Smooth muscle cell (in vitro differentiated cells): ENCODE results near the gene NRXN2. TPM values are rescaled to one million over a fixed set of nuclear protein-coding genes. Genes with fewer than 3 reads are reported as not detected.

ENCODE experiments used
- DNase-seq: peaks from one replicate; lab custom pipeline; 2025; ENCODE audit not compliant: unreplicated experiment; lab: John Stamatoyannopoulos, UW
- H2AFZ ChIP-seq: fragments of 200-600 bp; sonication (generic); 2 replicates; pipeline ENCODE4 v1.6.0; 2016; ENCODE audit warnings: antibody characterized with exemption, low read depth, mild to moderate bottlenecking
- H3F3A ChIP-seq: fragments of 200-600 bp; sonication (generic); 2 replicates; pipeline ENCODE4 v1.6.0; 2017; ENCODE audit warnings: antibody characterized with exemption, low read depth
- H3K27ac ChIP-seq: fragments of 200-600 bp; sonication (generic); 2 replicates; pipeline ENCODE4 v1.5.1; 2016; ENCODE audit warnings: low read depth, mild to moderate bottlenecking
- H3K27me3 ChIP-seq: fragments of 200-600 bp; sonication (generic); 2 replicates; pipeline ENCODE4 v1.6.1; 2016; ENCODE audit warnings: low read depth, mild to moderate bottlenecking
- H3K36me3 ChIP-seq: fragments of 200-600 bp; sonication (generic); 2 replicates; pipeline ENCODE4 v1.5.1; 2016; ENCODE audit warnings: low read depth
- H3K4me1 ChIP-seq: fragments of 200-600 bp; sonication (generic); 2 replicates; pipeline ENCODE4 v1.5.1; 2016; ENCODE audit warnings: low read depth
- H3K4me2 ChIP-seq: fragments of 200-600 bp; sonication (generic); 2 replicates; pipeline ENCODE4 v1.6.0; 2016; ENCODE audit warnings: mild to moderate bottlenecking
- H3K4me3 ChIP-seq: fragments of 200-600 bp; sonication (generic); 2 replicates; pipeline ENCODE4 v1.5.1; 2016; ENCODE audit warnings: mild to moderate bottlenecking
- H3K79me2 ChIP-seq: fragments of 200-600 bp; sonication (generic); 2 replicates; pipeline ENCODE4 v1.6.0; 2016; ENCODE audit warnings: low read depth, mild to moderate bottlenecking
- H3K9ac ChIP-seq: fragments of 200-600 bp; sonication (generic); 2 replicates; pipeline ENCODE4 v1.6.0; 2016; ENCODE audit warnings: low read depth
- H3K9me3 ChIP-seq: fragments of 200-600 bp; sonication (generic); replicated peaks from 2 replicates; pipeline ENCODE4 v1.5.1; 2016; ENCODE audit warnings: low read depth
- H4K20me1 ChIP-seq: fragments of 200-600 bp; sonication (generic); 2 replicates; pipeline ENCODE4 v1.6.0; 2016; ENCODE audit warnings: low read depth
- WGBS: methylation state at CpG from one replicate; pipeline ENCODE4 v1.1.7; 2016; ENCODE audit warnings: low lambda C conversion rate; 5-methylcytosine and 5-hydroxymethylcytosine counted together
- polyA plus RNA-seq: library from polyadenylated mRNA; unstranded; fragments of >200 nt; fragmentation: Nextera tagmentation; extraction: Ambion mirVana; gene quantifications from 2 replicates; pipeline ENCODE4 v1.2.1, GENCODE V29; 2016
- total RNA-seq: library from RNA; depleted of rRNA; stranded (reverse); fragments of >200 nt; gene quantifications from 2 replicates; pipeline ENCODE4 v1.2.3, GENCODE V29; 2014
- TF ChIP-seq, protein P1 (sequence below): fragments of 200-600 bp; sonication (generic); IDR thresholded peaks from 2 replicates; pipeline ENCODE4 v1.5.1; 2017; ENCODE audit warnings: borderline replicate concordance, mild to moderate bottlenecking, antibody characterized with exemption; ENCODE audit not compliant: insufficient read depth, poor library complexity, severe bottlenecking

Gene NRXN2
- total and polyA plus RNA-seq, 2 experiments from 2014 or later = 1.4 to 1.7 TPM

DNA sequence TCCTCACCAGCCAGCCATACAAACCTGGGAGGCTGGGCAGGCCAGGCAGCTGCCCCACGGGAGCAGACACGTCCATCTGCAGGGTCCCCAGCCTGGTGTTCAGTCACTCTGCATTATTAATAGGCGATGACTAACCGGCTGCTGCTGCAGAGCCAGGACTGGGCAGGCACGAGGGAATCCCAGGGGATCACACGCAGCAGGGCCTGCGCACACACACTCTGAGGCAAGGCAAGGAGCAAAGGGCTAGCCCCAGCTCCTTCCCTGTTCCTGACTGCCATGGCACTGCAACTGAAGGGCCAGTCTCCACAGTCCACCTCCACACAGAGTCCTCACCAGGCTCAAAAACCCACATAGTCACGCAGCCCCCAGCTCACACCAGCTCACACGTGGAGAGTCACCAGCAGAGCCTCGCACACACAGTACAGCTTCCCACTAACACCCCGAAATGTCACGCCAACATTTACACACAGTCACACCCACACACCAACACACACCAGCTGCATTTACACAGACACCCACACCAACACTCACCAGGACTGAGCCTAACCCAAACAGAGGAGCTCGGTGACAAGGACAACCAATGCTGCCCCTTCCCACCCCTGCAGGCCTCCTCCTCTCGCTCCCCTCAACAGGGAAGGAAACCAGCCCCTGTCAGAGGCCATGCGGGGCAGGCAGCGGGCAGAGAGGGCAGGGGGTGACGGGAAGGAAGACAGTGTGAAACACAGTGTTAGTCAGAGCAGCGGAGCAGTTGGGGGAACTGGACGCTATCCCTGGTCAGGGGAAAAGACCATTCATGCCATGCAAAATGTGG is 47.3 kb downstream of the NRXN2 start:
- H3K4me2 ChIP-seq = peak overlapping the region; percentile 40
- H2AFZ ChIP-seq = peak overlapping the region; percentile 65
- H3K9ac ChIP-seq = peak overlapping the region; percentile 39
- H3K79me2 ChIP-seq = no peaks in the 10 kb centered on the region
- H4K20me1 ChIP-seq = no peaks in the 10 kb centered on the region
- peak; percentile 40 for DNase-seq
- H3K9me3 ChIP-seq = no peaks in the 10 kb centered on the region
- H3K27ac ChIP-seq = peak overlapping the region; percentile 80
- H3K4me3 ChIP-seq = no peak overlapping the region
- WGBS = 34% methylated on average over 19 of the region's 19 CpGs
- H3K27me3 ChIP-seq = no peaks in the 10 kb centered on the region
- TF ChIP-seq, protein P1, sequence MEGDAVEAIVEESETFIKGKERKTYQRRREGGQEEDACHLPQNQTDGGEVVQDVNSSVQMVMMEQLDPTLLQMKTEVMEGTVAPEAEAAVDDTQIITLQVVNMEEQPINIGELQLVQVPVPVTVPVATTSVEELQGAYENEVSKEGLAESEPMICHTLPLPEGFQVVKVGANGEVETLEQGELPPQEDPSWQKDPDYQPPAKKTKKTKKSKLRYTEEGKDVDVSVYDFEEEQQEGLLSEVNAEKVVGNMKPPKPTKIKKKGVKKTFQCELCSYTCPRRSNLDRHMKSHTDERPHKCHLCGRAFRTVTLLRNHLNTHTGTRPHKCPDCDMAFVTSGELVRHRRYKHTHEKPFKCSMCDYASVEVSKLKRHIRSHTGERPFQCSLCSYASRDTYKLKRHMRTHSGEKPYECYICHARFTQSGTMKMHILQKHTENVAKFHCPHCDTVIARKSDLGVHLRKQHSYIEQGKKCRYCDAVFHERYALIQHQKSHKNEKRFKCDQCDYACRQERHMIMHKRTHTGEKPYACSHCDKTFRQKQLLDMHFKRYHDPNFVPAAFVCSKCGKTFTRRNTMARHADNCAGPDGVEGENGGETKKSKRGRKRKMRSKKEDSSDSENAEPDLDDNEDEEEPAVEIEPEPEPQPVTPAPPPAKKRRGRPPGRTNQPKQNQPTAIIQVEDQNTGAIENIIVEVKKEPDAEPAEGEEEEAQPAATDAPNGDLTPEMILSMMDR = no peak
- no peaks in the 10 kb centered on the region for H3K36me3 ChIP-seq
- peaks cover 6% of the 10 kb centered on the region for H3F3A ChIP-seq
- H3K4me1 ChIP-seq = peaks cover 9% of the 10 kb centered on the region

DNA sequence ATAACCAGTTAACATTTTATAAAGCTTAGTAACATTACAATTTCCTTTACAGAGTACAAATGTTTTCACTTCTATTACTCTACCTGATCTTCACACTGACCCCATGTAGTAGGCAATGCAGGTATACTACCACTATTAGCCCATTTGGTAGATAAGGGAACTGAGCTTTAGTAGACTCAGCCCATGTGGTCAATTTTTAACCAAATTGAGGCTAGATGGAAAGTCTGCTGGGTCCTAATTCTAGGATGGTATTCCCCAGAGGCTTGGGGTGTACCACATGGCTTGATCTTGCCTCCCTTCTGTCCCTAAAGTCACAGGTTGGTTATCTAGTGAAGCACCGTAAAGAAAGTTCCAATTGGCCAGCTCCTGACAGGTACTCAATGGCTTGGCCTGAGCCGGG is 48.2 kb downstream of the NRXN2 start:
- WGBS = 95% methylated on average over 2 of the region's 2 CpGs
- Histone ChIP-seq H3K27me3 (no peaks in the 10 kb centered on the region), H3K36me3 (no peaks in the 10 kb centered on the region), H3K4me2 (peak overlapping the region; percentile 32), H3K9me3 (no peaks in the 10 kb centered on the region), H4K20me1 (no peaks in the 10 kb centered on the region), H2AFZ (no peak overlapping the region), H3K9ac (no peak overlapping the region), H3K27ac (peak overlapping the region; percentile 80), H3K4me1 (peaks cover 9% of the 10 kb centered on the region), H3K79me2 (no peaks in the 10 kb centered on the region), H3K4me3 (no peak overlapping the region), H3F3A (peaks cover 6% of the 10 kb centered on the region)
- no peak for DNase-seq
- TF ChIP-seq, protein P1 = no peak

DNA sequence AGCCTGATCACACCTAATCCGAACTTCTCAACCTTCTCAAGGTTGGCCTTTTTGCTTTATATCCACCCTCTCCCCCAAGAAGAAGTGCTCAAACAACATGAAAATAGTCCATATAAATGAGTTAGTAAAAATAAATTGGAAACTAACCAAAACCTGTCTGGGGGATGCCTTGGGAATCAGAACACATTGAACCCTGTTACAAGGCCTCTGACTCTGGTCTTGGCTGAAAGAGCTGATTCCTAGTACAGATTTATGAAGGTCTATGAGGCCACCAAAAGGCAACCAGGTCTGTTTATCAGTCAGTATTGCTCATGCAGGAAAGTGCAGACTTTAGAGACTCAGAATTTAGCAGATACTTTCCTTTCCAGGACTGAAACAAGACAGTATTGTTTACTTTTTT is 49.7 kb downstream of the NRXN2 start:
- peaks cover 6% of the 10 kb centered on the region for H3F3A ChIP-seq
- no peak overlapping the region for H2AFZ ChIP-seq
- 75% methylated on average over 1 of the region's 1 CpG for whole genome bisulfite sequencing
- no peak overlapping the region for H3K27ac ChIP-seq
- peaks cover 9% of the 10 kb centered on the region for H3K4me1 ChIP-seq
- no peaks in the 10 kb centered on the region for H3K9me3 ChIP-seq
- TF ChIP-seq, protein P1 = no peak
- H3K4me2 ChIP-seq = no peak overlapping the region
- no peak overlapping the region for H3K4me3 ChIP-seq
- H4K20me1 ChIP-seq = no peaks in the 10 kb centered on the region
- H3K27me3 ChIP-seq = no peaks in the 10 kb centered on the region
- H3K9ac ChIP-seq = no peak overlapping the region
- no peaks in the 10 kb centered on the region for H3K79me2 ChIP-seq
- DNase-seq = no peak
- H3K36me3 ChIP-seq = no peaks in the 10 kb centered on the region

DNA sequence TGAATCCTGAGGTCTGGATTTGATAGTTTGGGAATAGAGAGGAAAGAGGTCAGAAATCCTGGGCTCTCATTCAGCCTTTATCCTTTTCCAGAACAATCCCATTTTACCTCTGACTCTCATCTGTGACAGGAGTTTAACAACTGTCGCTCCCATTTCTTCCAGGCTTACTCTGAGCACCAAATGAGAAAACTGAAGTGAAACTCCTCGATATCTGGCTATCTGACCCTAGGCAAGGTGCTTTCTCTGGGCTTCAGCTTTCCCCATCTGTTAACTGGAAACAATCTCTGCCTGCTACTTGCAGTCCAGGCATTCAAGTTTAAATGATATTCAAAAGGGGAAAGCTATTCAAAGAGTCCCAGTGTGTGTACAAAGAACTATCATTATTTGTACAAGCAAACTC is 50.1 kb downstream of the NRXN2 start:
- Histone ChIP-seq H3K4me3 (no peak overlapping the region), H3K27ac (no peak overlapping the region), H3K4me1 (peaks cover 9% of the 10 kb centered on the region), H3K79me2 (no peaks in the 10 kb centered on the region), H3F3A (peaks cover 6% of the 10 kb centered on the region), H3K9me3 (no peaks in the 10 kb centered on the region), H2AFZ (no peak overlapping the region), H3K27me3 (no peaks in the 10 kb centered on the region), H3K4me2 (no peak overlapping the region), H4K20me1 (no peaks in the 10 kb centered on the region), H3K36me3 (no peaks in the 10 kb centered on the region), H3K9ac (no peak overlapping the region)
- no peak for DNase-seq
- 89% methylated on average over 2 of the region's 2 CpGs for WGBS
- TF ChIP-seq, protein P1 = no peak
